Measurements from ENCODE around the gene SPNS1. TPM values are rescaled to one million over a fixed set of nuclear protein-coding genes. Genes with fewer than 3 reads are reported as not detected.

SPNS1 gene
- total and polyA plus RNA-seq, 2 of the 8 experiments (the other 6 are each of a cell fraction or from before 2014, with no cell fraction given): 48.8 to 66.9 TPM

DNA sequence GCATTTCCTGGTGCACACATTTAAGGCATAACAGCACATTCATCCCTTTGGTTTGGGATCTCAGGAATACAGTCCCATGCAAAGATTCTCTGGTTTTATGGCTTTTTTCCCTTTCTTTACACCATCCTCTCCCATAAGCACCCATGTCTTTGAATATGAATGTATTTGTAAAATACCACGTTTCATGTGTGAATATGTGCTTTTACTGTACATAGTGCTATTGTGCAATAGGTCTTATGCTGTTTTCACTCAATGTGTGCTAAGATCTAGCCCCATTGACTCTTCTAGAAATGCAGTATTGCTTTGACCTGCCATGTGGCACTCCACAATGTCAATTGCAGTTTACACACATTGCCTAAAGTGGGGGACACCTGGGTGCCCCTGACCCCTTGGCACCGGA is 10.1 kb upstream of the SPNS1 start:
- Histone ChIP-seq H3K4me1 (replicated peaks in 1 of 4; ENCODE audit: control insufficient read depth in 3 of 4, insufficient read depth in 4 of 4, low read length in 3 of 4) (no peaks in the 10 kb centered on the region), H2BK12ac (ENCODE audit: low read depth, low read length) (no peak overlapping the region), H3K23ac (ENCODE audit: insufficient read length) (no peak overlapping the region), H3K9me3 (ENCODE audit: insufficient read depth in 2 of 2, low read depth in 1 of 2, low read length in 1 of 2) (no peaks in the 10 kb centered on the region), H2BK120ac (replicated peaks; ENCODE audit: low read depth, low read length) (no peak overlapping the region), H4K8ac (ENCODE audit: extremely low read depth, insufficient read depth, low read length) (no peak overlapping the region), H3K4ac (replicated peaks; ENCODE audit: insufficient read length, low read depth, low read length) (no peak overlapping the region), H2AK5ac (ENCODE audit: low read depth, low read length) (no peak overlapping the region), H3K14ac (ENCODE audit: insufficient read length) (no peak overlapping the region), H3K4me3 (ENCODE audit: extremely low read depth in 1 of 4, insufficient read depth in 2 of 4, low read depth in 3 of 4, low read length in 4 of 4) (no peak overlapping the region), H3K27me3 (replicated peaks in 1 of 4; ENCODE audit: control insufficient read depth in 3 of 4, extremely low read depth in 1 of 4, insufficient read depth in 3 of 4, low read length in 3 of 4) (no peaks in the 10 kb centered on the region), H3K4me2 (ENCODE audit: insufficient read depth in 1 of 2, low read depth in 2 of 2, low read length in 2 of 2) (no peak overlapping the region), H2BK15ac (ENCODE audit: low read length) (no peak overlapping the region), H4K5ac (ENCODE audit: insufficient read length, low read depth, low read length) (no peak overlapping the region), H4K20me1 (replicated peaks in 1 of 2; ENCODE audit: control insufficient read depth in 1 of 2, insufficient read depth in 2 of 2, low read length in 2 of 2) (peaks cover 0 to 8% of the 10 kb centered on the region in 2 experiments), H3K36me3 (ENCODE audit: control insufficient read depth in 2 of 4, insufficient read depth in 4 of 4, low read length in 3 of 4) (peaks cover 18 to 45% (median 38%) of the 10 kb centered on the region in 4 experiments), H3K9ac (replicated peaks in 1 of 4; ENCODE audit: extremely low read depth in 1 of 4, low read depth in 3 of 4, low read length in 3 of 4) (no peak overlapping the region), H3K56ac (replicated peaks; ENCODE audit: insufficient read length, low read depth, low read length) (no peak overlapping the region), H3K27ac (ENCODE audit: low read depth, low read length) (no peak overlapping the region), H3K79me1 (ENCODE audit: low read depth, low read length) (no peaks in the 10 kb centered on the region; the same call in 1 of the 2 replicates), H3K79me2 (ENCODE audit: control insufficient read depth in 1 of 2, insufficient read depth in 2 of 2, low read length in 2 of 2) (no peaks in the 10 kb centered on the region), H2BK5ac (ENCODE audit: low read depth, low read length) (no peak overlapping the region), H3K23me2 (ENCODE audit: low read depth, low read length) (no peaks in the 10 kb centered on the region), H3K18ac (ENCODE audit: extremely low read depth, low read length) (no peak overlapping the region), H2AFZ (ENCODE audit: low read length) (no peak overlapping the region), H4K91ac (replicated peaks; ENCODE audit: insufficient read length, low read length) (no peak overlapping the region), H2BK20ac (ENCODE audit: low read length) (no peak overlapping the region)
- ChIA-PET CTCF (ENCODE audit: partially characterized antibody) (no interaction called here), POLR2A (ENCODE audit: partially characterized antibody) (interaction anchor here (3.0 kb wide), 1 partner anchor 9 kb away, joined by 19 read pairs; the partner anchor contains the start of gene SPNS1)
- TF ChIP-seq ZNF274 (IDR thresholded peaks at IDR 0.05; ENCODE audit: borderline replicate concordance, extremely low read depth, low read length): no peak
- no peak for TF ChIP-seq KDM5A (IDR thresholded peaks at IDR 0.05; ENCODE audit: low read length)
- no peak for TF ChIP-seq MAFK (IDR thresholded peaks at IDR 0.05; ENCODE audit: low read depth, low read length)
- no peak for TF ChIP-seq BCL11A (IDR thresholded peaks at IDR 0.05; ENCODE audit: low read depth in 2 of 2, low read length in 2 of 2)
- TF ChIP-seq, protein P1, sequence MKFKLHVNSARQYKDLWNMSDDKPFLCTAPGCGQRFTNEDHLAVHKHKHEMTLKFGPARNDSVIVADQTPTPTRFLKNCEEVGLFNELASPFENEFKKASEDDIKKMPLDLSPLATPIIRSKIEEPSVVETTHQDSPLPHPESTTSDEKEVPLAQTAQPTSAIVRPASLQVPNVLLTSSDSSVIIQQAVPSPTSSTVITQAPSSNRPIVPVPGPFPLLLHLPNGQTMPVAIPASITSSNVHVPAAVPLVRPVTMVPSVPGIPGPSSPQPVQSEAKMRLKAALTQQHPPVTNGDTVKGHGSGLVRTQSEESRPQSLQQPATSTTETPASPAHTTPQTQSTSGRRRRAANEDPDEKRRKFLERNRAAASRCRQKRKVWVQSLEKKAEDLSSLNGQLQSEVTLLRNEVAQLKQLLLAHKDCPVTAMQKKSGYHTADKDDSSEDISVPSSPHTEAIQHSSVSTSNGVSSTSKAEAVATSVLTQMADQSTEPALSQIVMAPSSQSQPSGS (IDR thresholded peaks at IDR 0.05; ENCODE audit: low read length): no peak
- TF ChIP-seq CBX8 (IDR thresholded peaks at IDR 0.05; ENCODE audit: borderline replicate concordance, low read depth, low read length): no peak
- TF ChIP-seq CHD2 (IDR thresholded peaks at IDR 0.05; ENCODE audit: low read length): no peak
- no peak for TF ChIP-seq SAP30 (IDR thresholded peaks at IDR 0.05; ENCODE audit: insufficient read depth, insufficient replicate concordance, low read length)
- no peak for TF ChIP-seq SIX5 (IDR thresholded peaks at IDR 0.05; ENCODE audit: low read depth, low read length)
- FAIRE-seq (no peak), DNase-seq (ENCODE audit: low read depth in 1 of 2, low spot score in 2 of 2) (no peak)
- 89% methylated on average over 2 of the region's 2 CpGs; no CpG with 5 or more reads in 1 of the 2 experiments for WGBS, 2 experiments (ENCODE audit: extremely low coverage in 1 of 2, insufficient coverage in 1 of 2, insufficient read length in 1 of 2, insufficient replicate concordance in 2 of 2, low coverage in 1 of 2, low lambda C conversion rate in 2 of 2, missing lambda C conversion rate in 1 of 2)

Data from H1 (cell line).